Gastroesophageal sphincter (tissue), 4 donors: ENCODE results near the gene TECPR2. TPM values are rescaled to one million over a fixed set of nuclear protein-coding genes. Genes with fewer than 3 reads are reported as not detected.

Source experiments
- ATAC-seq: fragments of 150-250 bp; one replicate; pipeline ENCODE4 v1.9.1; 2016; ENCODE audit warnings: mild to moderate bottlenecking, moderate library complexity
- H3K27ac ChIP-seq, 4 donors: fragments of 200-600 bp; sonication (generic) in 3 of 4; 1 replicate in 3 of 4; 2 replicates in 1 of 4; pipeline ENCODE4 v1.5.1; 2016 to 2019
- H3K27me3 ChIP-seq: fragments of 200-600 bp; sonication (generic); one replicate; pipeline ENCODE4 v1.5.1; 2019
- H3K36me3 ChIP-seq, 2 donors: fragments of 200-600 bp; sonication (generic); one replicate each; pipeline ENCODE4 v1.5.1; 2019; ENCODE audit warnings: control low read depth in 1 of 2
- H3K4me1 ChIP-seq, 3 donors: fragments of 200-600 bp; sonication (generic); 1 replicate in 2 of 3; 2 replicates in 1 of 3; pipeline ENCODE4 v1.5.1; 2016 to 2019; ENCODE audit warnings: control low read depth in 2 of 3
- H3K4me3 ChIP-seq, 2 donors: fragments of 200-600 bp; sonication (generic); one replicate each; pipeline ENCODE4 v1.5.1; 2019; ENCODE audit warnings: mild to moderate bottlenecking in 1 of 2, moderate library complexity in 1 of 2
- H3K9me3 ChIP-seq, 3 donors: fragments of 200-600 bp; sonication (generic); one replicate each; pipeline ENCODE4 v1.5.1; 2017 to 2019; ENCODE audit warnings: control low read depth in 2 of 3
- CTCF ChIP-seq, 4 experiments: fragments of 200-600 bp in 2 of 4; fragments of 450-650 bp in 2 of 4; sonication (generic) in 1 of 4; IDR thresholded peaks; one replicate each; pipeline ENCODE4 v1.5.1; 2017 to 2019; ENCODE audit warnings: antibody characterized with exemption in 4 of 4, mild to moderate bottlenecking in 2 of 4, moderate library complexity in 2 of 4
- EP300 ChIP-seq: sonication (generic); formaldehyde crosslinking; IDR thresholded peaks from one replicate; pipeline ENCODE4 v1.6.1; 2017; ENCODE audit warnings: antibody characterized with exemption, mild to moderate bottlenecking
- POLR2A ChIP-seq, 2 donors: fragments of 450-650 bp; IDR thresholded peaks; one replicate each; pipeline ENCODE4 v1.6.1; 2017; ENCODE audit warnings: antibody characterized with exemption in 2 of 2, mild to moderate bottlenecking in 2 of 2, moderate library complexity in 1 of 2
- POLR2AphosphoS5 ChIP-seq: sonication (generic); formaldehyde crosslinking; IDR thresholded peaks from one replicate; pipeline ENCODE4 v1.6.1; 2017; ENCODE audit warnings: antibody characterized with exemption
- WGBS, 2 donors: methylation state at CpG; one replicate each; pipeline ENCODE4 v1.1.5; 2018; ENCODE audit warnings: low coverage in 1 of 2; 5-methylcytosine and 5-hydroxymethylcytosine counted together
- total RNA-seq, 4 donors: library from RNA; depleted of rRNA; stranded (reverse); fragments of >200 nt; gene quantifications; one replicate each; pipeline ENCODE4 v1.1.0, GENCODE V29; 2016

The TECPR2 gene
- total RNA-seq, 4 donors from 2014 or later: 26.0 to 57.2 (median 30.5) TPM

- WGBS, 2 donors: 65 to 77% methylated on average over 6 to 13 of the region's 17 CpGs
- no peak overlapping the region for H3K4me3 ChIP-seq
- TF ChIP-seq POLR2A (IDR thresholded peaks at IDR 0.05) (no peak), EP300 (no peak), CTCF (IDR thresholded peaks at IDR 0.05) (no peak), POLR2AphosphoS5 (no peak)
Measured at GRCh38 chr14:102486513-102487203, 123.9 kb downstream of the TECPR2 start.

GRCh38 chr14:102487204-102487577, 124.5 kb downstream of the TECPR2 start:
- no peak for TF ChIP-seq CTCF (IDR thresholded peaks at IDR 0.05)
- TF ChIP-seq EP300: no peak
- no peak for TF ChIP-seq POLR2A (IDR thresholded peaks at IDR 0.05)
- TF ChIP-seq POLR2AphosphoS5: no peak
- Histone ChIP-seq H3K27ac (peak overlapping the region in 1 of 4 donors; percentile 38), H3K27me3 (no peaks in the 10 kb centered on the region), H3K36me3 (peaks cover 0 to 12% of the 10 kb centered on the region in 2 donors), H3K9me3 (peaks cover 0 to 4% (median 0%) of the 10 kb centered on the region in 3 donors), H3K4me1 (peaks cover 0 to 6% (median 0%) of the 10 kb centered on the region in 3 donors), H3K4me3 (no peak overlapping the region)
- 53 to 62% methylated on average over 3 to 7 of the region's 7 CpGs for WGBS, 2 donors
- no peak for ATAC-seq

More at GRCh38 chr14:102486513-102487203, 123.9 kb downstream of the TECPR2 start:
- peaks cover 0 to 5% (median 0%) of the 10 kb centered on the region in 3 donors for H3K9me3 ChIP-seq
- H3K4me1 ChIP-seq: peaks cover 0 to 6% (median 0%) of the 10 kb centered on the region in 3 donors
- no peaks in the 10 kb centered on the region for H3K27me3 ChIP-seq
- H3K27ac ChIP-seq: peak overlapping the region in 1 of 4 donors; percentile 38
- H3K36me3 ChIP-seq: peaks cover 0 to 17% of the 10 kb centered on the region in 2 donors
- ATAC-seq: no peak

- no peaks in the 10 kb centered on the region for H3K27me3 ChIP-seq
- no peak for ATAC-seq
- H3K27ac ChIP-seq: no peak overlapping the region
- 60 to 94% methylated on average over 1 to 14 of the region's 18 CpGs for WGBS, 2 donors
- peaks cover 0 to 6% (median 0%) of the 10 kb centered on the region in 3 donors for H3K4me1 ChIP-seq
- TF ChIP-seq POLR2AphosphoS5 (no peak), CTCF (IDR thresholded peaks at IDR 0.05) (no peak)
- peaks cover 0 to 24% of the 10 kb centered on the region in 2 donors for H3K36me3 ChIP-seq
- H3K4me3 ChIP-seq: no peak overlapping the region
- H3K9me3 ChIP-seq: no peaks in the 10 kb centered on the region
Measured at GRCh38 chr14:102490456-102490855, 127.7 kb downstream of the TECPR2 start.

GRCh38 chr14:102491366-102491765, 128.6 kb downstream of the TECPR2 start:
- Histone ChIP-seq H3K4me1 (peaks cover 0 to 6% (median 0%) of the 10 kb centered on the region in 3 donors), H3K36me3 (peaks cover 0 to 31% of the 10 kb centered on the region in 2 donors), H3K27ac (no peak overlapping the region), H3K4me3 (no peak overlapping the region), H3K9me3 (no peaks in the 10 kb centered on the region), H3K27me3 (no peaks in the 10 kb centered on the region)
- TF ChIP-seq CTCF (IDR thresholded peaks at IDR 0.05) (no peak), POLR2A (IDR thresholded peaks at IDR 0.05) (no peak), EP300 (no peak), POLR2AphosphoS5 (no peak)
- no peak for ATAC-seq
- WGBS, 2 donors: 91% methylated on average over 3 of the region's 3 CpGs; no CpG with 5 or more reads in 1 of the 2 donors
